D341Med (cell line): ENCODE data around the gene GRIN2A.

Source experiments
- DNase-seq: peaks from one replicate; pipeline ENCODE4 v3.0.0; 2012; ENCODE audit warnings: low spot score

Gene GRIN2A

DNA sequence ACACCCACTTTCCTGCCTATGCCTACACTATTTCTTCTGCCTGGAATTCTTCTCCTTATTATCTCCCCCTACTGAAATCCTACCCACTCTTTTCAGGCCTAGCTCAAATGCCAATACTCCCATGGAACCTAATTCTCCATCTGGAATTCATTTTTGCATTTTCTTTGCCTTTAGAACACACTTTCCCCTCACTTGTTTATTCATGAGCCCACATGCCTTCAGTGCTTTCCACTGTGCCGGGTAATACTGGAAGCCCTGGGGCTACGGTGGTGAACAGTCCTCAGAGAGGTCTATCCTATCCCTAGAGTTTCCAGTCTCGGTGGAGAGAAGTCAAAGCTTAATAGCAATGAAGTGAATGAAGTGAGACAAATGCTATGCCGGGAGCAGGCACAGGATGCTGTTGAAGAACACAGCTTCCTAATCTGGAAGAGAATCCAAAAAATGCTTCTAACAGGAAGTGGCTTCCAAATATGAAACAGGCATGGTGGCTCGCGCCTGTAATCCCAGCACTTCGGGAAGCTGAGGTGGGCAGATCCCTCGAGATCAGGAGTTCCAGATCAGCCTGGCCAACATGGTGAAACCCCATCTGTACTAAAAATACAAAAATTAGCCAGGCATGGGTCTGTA is 322.4 kb downstream of the GRIN2A start:
- DNase-seq: no peak

DNA sequence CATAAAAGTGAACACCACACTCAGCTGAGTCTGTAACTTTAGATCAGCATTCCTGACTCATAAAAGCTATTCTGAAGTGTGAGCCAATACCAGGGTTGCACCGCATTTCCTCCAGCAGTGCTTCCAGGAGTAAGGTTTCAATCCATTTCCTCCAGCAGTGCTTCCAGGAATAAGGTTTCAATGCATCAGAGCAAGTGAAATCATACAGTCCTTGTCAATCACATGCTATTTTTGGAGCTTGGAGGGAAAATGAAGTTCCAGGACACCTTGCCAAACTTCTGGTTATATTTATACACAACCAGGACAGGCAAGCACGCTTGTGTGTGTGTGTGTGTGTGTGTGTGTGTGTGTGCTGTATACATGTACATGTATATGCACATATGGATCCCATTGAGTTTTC is 327.6 kb downstream of the GRIN2A start:
- no peak for DNase-seq

DNA sequence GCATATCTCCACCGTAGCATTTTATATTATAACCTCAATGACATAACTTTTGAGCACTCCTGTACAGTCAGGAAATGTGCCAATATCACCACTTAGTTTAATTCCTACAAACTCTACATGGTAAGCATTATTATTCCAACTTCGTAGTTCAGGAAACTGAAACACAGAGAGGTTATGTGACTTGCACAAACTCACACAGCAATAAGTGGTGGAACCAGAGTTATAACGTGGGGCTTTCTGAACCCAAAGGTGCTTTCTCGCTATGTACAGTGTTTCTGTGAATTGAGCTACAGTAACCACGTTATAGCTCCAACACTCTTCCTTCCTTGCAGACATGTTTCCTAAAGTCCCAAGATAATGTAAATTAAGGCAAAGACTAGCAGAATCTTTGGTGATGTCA is 330.2 kb downstream of the GRIN2A start:
- DNase-seq: no peak

DNA sequence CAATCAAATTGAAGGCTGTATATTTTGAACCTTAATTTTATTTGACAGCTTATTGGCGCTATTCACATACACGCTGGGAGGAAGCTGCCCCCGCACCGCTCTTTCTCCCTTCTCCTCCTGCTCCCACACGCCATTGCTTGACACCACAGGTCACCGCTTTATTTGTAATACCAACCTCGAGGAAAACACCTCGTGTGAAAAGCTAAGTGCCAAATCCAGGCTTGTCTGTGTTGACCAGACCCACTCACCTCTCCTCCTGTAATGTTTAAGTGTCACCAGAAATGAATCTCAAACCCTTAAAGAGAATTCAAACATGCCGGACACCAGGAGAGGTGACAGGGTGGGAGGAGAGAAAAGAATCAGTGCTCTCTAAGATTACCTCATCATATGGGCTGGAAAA is 331.4 kb downstream of the GRIN2A start:
- DNase-seq: no peak

DNA sequence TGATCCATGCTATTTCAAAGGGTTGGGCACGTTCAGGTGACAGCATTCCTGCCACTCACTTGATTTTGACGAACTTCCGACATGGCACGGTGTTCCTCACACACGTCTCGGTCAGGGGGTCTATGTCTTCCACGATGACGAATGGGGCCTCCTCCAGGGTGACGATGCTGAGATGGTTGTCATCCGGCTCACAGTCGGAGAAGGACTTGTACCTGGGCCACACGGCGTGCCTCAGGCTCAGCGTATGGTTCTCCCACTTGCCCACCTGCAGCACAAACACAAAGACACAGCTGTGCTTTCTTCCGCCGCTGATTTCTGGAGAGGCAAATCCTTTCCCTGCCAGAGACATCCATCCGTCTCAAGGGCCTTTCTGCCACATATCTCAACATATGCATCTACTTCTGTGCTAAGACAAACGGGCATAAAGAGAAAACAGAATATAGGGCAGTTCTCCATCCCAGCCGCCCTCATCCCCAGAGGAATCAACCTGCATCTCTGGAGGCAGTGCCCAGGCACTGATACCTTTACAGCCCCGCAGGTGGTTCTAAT is 332.5 kb downstream of the GRIN2A start:
- DNase-seq: no peak

DNA sequence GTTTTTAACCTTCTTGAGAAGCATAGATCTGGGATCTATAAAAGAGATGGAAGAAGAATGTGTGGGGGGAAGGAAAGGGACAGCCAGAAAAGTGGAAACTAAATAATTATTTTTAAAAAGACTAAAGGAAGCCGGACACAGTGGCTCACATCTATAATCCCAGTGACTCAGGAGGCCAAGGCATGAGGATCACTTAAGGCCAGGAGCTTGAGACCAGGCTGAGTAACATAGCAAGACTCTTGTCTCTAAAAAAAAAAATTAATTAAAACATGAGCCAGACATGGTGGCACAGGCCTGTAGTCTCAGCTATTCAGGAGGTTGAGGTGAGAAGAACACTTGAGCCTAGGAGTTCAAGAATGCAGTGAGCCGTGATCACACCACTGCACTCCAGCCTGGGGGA is 335.1 kb downstream of the GRIN2A start:
- no peak for DNase-seq

DNA sequence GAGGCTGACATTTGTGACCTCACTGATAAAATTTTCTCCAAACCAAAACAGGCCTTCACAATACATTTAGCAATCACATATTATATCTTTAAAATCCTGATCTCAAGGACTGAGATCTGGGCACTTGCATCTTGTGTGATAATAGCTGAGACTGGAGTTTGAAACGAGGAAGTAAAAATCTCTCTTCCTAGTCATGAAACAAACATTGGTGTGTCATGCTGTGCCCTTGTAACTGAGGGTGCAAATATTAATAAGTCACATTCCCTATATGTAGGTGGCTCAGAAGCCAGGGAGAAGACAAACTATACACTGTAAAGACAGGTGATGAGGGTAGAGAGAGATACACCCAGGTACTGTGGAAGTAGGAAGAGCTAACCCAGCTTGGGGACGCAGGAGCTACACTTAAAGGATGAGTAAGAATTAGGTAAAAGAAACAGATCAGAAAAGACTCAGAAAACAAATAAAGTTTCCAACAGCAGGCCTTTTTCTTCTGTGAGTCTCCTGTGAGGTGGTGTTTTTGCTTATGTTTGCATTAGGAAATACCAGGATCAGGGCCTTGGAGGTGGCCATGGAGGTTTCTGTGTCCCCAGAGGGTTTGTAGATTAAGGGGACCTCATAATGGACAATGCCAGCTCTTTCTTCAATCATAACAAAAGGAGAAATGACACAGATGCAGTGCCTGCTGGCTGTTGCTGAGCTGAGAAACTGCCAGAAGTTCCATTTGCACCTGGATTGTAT is 335.7 kb downstream of the GRIN2A start:
- no peak for DNase-seq

DNA sequence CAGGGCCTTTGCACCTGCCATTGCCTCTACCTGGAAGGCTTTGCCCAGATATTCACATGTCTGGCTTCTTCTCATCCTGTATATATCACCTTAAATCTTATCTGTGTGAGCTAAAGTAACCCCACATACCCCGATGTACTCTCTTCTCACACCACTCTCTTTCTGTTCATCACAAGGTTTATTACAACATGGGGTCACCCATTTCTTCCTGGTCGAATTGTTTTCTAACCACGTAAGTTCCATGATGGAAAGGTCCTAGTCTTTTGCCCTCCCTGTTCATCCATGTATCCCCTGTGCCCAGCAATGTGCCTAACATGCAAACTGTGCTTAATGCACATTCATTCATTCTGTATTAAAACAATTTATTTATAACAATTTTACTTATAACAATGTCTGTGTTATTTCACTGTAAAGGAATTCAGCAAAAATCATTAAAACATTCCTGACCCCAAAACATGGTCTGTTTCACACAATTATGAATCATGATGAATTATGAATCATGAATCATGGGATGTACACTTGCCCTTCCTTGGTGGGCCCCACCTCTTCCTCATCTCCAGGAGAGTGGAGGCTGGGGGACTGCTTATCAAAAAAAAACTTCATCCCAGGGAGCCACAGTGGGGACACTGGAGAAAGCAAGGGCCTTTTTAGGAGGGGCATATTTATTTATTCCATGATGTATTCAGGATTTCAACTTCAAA is 336.4 kb downstream of the GRIN2A start:
- DNase-seq: no peak

DNA sequence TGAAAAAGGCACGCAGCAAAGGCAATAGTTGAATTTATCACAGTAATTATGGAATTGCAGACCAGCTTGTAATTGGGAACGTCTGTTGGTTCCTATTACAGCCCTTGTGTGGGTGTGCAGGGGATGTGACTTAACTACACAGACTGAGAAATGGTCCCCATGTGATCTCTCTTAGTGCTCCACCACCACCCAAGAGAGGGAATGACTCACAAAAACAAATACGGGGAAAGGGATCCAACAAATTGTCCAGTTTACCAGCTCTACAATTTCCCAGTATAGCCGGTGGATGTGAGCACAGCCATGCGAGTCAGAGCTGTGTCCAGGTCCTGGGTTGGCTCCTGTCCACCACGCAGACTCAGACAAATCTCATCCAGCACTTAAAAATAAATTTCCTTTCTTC is 337.9 kb downstream of the GRIN2A start:
- DNase-seq: no peak

DNA sequence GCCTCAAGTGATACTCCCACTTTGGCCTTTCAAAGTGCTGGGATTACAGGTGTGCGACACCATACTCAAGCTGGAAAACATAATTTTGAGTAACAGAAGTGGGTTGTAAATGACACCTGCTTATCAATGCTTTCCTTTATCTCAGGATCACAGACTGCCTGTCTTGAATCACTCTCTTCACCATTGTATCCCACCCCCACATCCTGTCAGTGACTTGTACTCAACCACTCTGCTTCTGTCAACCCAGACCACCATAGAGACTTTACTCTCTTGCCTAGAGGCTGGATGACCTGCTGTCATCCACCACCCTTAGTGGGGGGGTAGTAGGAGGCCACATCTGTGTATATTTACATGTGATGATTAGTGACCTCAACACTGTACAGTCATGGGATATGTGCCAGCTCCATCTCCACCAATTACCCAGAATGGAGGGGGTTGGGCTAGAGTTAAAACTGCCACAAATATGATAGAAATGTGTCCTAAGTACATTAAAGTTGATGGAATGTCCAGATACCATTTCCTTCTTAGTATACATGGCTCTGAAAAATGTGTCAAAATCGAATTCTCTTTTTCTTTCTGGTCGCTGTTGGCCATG is 338.7 kb downstream of the GRIN2A start:
- DNase-seq: no peak

DNA sequence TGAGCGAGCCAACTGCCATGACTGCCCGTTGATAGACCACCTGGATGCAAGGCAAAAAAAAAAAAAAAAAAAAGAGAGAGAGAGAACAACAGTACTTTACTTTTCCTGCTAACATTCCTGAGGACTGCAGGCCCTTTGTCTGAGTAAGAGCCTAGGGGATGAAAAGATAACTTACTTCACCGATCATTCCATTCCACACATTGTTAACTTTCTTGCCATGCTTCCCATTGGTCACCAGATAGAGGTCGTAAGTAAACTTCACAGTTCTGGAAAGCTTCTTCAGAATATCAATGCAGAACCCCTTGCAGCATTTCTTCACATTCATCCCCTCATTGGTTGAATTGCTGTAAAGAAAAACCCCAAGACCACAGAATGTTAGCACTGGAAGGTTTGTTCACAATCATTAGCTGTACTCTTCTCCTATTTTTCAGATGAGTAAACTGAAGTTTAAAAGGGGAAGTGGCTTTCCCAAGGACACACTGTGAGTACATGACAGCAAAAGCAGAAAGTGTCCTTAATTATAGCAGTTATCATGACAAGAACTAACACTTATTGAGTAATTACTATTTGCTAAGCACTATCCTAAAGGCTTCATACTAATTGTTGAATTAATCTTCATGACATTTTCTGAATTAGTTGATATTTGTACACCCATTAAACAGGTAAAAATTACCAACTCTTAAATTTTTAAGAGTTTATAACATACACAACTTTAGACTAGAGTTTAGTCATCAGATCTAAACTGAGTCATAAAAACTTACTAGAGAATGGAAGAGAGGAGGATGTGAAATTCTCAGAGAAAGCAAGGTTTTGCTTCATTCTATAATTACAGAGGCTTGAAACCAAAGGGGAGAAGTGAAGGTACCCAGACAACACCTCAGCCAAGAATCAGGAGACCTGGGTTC is 341.2 kb downstream of the GRIN2A start:
- DNase-seq: no peak

DNA sequence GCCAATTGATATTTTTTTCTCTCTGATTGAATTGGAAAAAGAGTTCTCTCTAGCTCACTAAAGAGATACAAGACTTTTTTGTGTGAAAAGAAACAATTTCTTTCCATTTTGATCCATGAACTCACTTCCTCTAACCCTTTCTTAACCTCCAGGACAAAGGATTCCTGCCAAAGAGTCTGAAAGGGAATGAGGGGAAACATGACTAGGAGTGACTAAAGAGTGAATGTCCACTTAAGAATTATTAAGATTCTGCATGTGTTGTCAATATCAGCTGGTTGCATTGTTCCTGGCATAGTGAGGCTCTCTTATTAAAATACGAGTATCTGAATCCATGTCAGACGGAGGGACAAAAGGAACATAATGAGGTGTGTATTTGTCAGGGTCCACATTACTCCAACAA is 344.7 kb downstream of the GRIN2A start:
- DNase-seq: no peak

DNA sequence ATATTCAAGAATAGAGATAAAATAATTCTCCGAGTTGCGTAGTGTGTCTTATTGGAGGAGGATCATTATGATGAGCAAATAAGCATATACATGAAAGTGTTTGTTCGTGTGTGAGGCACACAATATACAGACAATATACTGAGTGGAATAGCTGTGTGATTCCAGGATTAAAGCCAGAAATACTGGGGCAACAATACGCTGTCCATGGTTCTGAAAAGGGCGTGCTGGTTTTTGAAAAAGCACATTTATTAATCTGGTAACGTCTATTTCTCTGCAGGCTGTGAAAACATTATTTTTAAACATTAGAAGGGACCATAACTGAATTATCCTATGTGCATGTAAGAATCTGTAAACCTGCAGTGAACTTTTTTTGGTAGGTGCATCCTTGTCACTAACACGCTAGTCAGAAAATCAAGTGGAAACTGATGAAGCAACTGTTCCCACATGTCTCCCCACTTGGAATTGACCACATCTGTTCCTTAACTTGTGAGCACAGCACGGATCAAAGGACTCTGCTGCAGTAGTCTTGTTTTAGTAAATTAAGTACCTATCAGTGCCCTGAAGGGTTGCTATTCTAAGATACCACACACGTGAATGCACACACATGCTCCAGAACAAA is 346.0 kb downstream of the GRIN2A start:
- DNase-seq: no peak

DNA sequence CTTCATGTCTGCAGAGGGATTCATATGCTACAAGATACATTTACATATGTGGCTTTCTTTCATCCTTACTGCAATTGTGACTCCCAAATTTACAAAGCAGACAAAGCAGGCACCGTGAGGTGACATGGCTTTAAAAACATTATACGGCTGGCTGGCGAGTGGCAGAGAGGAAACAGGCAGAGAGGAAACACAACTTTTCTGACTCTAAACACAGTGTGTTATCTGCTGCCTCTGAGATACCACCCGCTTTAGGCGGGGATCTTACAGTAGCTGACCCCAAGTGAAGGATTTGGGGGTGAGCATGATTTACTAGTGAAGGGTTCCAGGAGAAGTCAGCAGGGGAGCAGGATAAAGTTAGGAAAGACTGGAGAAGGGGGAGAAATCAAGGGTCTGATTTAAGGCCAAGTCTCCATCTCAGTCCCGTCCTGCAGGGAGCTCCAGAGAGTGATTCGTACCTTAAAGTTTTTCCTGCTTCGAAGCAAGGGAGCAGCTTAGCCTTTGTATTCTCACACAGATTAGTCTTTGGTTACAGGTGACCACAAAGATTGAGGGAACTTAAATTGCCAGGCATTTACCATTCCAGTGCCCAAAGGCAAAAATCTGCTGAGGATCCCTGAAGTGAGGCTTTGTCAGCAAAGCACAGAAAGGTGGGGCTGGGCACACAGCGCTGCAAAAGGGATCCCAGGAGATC is 355.0 kb downstream of the GRIN2A start:
- no peak for DNase-seq

DNA sequence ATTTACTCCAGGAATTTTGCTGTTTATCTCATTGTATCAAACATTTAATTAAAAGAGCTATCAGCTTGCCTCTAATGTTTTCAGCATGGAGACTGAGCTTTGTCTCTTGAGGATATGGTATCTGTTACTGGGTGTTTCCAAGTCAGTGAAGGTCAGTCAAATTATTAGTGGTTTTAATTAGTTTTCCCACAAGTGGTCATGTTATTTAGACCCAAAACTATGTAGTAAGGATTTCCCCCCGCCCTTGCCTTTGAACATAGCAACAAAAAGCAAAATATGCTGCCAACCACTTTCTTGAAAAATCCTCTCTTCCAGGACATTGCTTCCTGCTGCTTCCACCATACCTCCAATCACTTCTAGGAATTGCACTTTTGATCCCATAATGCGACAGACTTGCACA is 355.6 kb downstream of the GRIN2A start:
- no peak for DNase-seq

DNA sequence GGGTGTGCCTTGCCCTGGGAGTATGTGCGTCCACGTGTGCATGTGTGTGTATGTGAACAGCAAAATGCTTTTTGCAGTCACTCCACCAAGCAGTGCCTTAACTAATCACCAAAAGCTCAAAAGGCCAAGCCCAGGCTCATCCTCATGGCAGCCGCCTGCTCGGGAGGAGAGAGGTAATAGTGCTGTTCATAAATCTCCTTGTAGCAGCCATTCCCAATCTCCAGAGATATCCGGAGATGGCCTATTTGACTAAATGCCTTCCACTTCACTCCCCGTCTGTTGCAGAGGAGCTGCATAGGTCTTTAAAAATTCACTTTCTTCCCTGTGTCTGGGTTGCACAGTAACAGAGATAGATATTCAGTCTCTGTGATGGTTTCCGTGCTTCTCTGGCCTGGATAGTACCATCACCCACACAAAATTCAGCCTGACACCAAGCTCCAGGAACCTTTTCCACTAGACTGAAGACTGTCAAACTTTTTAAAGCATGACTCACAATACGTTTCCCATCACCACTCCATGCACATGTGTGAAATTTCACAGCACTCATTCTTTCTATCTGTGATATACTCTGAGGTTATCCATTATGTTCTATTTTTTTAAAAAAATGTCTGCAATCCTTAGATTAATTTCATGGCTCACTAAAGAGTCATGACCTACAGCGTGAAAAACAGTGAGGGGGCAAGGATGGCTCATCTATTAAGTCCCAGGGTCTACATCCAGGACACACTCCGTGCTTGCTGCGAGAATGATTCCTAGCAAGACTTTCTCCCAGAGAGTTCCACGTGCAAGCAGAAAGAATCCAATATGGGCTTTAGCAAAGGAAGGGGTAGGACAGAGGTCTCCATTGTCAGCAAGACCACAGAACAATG is 357.8 kb downstream of the GRIN2A start:
- DNase-seq: no peak

DNA sequence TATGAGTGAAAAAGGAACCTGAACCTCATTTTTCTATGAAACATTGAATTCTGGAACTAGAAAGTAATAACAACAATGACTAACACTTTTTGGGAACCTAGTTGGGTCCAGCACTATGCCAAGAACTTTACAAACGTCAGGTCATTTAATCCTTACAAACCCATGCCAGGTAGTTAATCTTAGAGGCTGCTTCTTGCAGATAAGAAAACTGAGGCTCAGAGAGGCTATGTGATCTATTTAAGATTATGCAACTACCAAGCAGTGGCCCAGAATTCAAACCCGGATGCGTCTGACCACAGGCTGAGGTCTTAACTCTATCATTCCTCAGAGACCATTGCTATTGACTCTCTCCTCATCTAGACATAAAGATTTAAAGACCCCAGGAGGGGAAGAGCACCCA is 358.7 kb downstream of the GRIN2A start:
- DNase-seq: no peak

DNA sequence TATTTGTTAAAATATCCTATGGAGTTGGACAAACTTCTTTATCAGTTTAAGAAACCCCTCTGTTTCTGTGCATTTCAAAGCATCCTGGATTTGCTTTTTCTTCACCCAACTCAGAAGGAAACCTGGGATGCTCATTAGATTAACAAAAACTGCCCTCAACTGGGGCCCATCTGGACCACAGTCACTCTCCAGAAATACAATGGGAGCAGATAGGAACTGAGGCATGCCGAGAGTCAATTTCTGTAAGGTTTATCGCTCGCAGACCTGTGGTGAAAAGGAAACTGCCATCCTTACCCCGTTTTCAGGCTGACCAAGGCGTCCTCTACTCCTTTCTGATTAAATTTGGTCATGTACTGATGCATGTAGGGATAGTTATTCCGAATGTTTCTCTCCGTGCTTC is 360.3 kb downstream of the GRIN2A start:
- DNase-seq: no peak

DNA sequence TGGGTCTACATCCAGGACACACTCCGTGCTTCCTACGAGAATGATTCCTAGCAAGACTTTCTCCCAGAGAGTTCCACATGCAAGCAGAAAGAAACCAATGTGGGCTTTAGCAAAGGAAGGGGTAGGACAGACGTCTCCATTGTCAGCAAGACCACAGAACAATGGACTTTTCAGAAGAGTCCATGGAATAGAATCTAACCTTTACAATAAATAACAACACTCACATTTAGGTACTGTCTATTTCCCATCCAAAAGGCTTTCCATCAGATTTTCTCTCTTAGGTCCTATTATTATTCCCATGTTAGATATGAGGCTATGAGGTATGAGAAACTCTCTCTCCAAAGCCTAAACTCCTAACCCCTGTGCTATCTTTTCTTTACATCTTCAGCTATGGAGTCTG is 360.9 kb downstream of the GRIN2A start:
- DNase-seq: no peak
